ENCODE results near the gene CD79A.

DNA sequence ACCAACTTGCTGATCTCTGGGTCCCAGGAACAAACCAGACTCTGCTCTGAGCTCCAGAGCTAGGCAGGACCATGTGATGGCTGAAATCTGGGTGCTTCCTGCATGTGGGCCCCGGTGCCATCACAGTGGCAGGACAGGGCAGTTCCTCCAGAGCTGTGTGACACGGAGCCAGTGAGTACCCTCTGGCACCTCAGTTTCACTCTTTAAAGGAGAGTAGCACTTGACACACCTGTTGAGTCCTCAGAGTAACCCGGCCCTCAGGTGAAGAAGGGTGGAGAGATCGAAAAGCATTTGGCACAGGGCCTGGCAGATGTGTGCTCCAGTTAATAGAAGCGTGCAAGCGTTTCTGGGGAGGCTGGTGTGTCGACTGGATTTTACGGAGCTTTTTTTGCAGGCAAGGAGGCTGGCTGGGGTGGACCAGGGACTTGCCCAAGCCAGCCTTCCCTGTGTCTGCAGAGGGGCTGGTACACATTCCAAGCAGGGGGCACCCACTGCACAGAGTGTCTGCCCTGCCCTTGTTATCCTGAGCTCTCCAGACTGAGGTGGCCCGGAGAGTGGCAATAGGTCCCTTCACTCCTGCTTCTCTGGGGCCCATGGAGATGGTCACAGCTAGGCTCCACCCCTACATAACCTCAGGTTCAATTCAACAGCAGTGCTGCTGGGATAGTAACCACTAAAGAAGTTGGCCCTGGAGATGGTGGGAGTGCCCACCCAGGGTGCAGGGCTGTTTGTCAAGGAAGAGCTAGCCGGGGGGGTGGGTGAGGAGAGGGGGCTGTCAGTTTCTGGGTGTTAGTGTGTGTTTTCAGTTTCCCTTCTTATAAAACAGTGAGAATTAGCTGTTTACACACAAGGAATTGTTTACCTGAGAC is 8.7 kb upstream of the CD79A start:
- TF ChIP-seq SPI1 (IDR thresholded peaks at IDR 0.05; ENCODE audit: low read depth, low read length), result no peak
- no peak; the same call in 1 of the 2 replicates for TF ChIP-seq POLR2A (IDR thresholded peaks at IDR 0.05; ENCODE audit: low read depth, low read length)
- no peak for TF ChIP-seq TAF1 (IDR thresholded peaks at IDR 0.05; ENCODE audit: low read depth, low read length)
- peak; percentile 59 for TF ChIP-seq POLR2AphosphoS5 (IDR thresholded peaks at IDR 0.05; ENCODE audit: low read depth, low read length)
- no peak for TF ChIP-seq PAX5 (IDR thresholded peaks at IDR 0.05; ENCODE audit: insufficient read depth, low read length, severe bottlenecking)
- no peak; the same call in 1 of the 2 replicates for TF ChIP-seq POU2F2 (IDR thresholded peaks at IDR 0.05; ENCODE audit: low read depth, low read length)

All from GM12891 (cell line).